Activated gamma-delta T cell treated with anti-CD3 and anti-CD28 coated beads, Interleukin-2, amount 50 U/mL, for 16 hours (primary cell): Measurements from ENCODE around the gene TMCC1.

Source experiments
- DNase-seq: peaks from one replicate; pipeline ENCODE4 v3.0.0-alpha.2; 2020; ENCODE audit warnings: low read depth

Gene TMCC1

DNA sequence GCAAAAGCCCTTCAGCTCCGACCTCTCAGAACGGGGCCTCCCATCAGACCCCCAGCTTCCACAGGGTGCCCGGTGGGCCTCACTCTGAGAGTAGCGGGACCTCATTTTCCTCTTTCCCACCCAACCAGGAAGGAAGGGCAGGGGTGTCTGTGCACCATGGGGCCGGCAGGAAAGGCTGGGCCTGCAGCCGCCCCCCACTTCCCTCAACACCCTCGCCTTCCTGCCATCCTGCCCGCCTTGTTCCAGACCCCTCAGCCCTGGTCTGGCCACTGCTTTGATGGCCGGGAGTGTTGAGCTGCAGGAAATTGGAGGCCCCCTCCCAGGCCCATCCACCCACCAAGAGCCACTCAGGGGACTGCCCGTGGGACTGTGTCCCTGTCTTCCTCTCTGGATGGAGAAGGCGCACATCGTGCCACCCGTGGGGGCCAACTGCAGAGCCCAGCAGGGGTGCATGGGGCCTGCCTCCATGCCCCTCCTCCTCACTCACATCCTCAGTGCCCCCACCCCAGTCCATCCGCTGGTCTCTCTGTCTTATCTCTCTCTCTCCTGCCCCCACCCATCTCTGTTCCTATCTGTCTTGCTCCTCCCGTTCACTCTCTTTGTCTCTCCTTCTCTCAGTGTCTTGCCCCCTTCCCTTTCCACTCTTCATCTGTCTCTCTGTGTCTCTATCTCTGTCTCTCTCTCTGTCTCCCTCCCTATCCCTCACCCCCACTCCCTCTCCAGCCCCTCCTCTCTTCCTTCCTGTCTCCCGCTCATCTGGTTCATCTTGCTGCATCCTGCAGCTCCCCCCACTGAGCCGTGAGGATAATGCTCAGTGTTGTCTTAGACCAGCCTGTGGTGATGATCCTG, 285.2 kb downstream of the TMCC1 start:
- no peak for DNase-seq

DNA sequence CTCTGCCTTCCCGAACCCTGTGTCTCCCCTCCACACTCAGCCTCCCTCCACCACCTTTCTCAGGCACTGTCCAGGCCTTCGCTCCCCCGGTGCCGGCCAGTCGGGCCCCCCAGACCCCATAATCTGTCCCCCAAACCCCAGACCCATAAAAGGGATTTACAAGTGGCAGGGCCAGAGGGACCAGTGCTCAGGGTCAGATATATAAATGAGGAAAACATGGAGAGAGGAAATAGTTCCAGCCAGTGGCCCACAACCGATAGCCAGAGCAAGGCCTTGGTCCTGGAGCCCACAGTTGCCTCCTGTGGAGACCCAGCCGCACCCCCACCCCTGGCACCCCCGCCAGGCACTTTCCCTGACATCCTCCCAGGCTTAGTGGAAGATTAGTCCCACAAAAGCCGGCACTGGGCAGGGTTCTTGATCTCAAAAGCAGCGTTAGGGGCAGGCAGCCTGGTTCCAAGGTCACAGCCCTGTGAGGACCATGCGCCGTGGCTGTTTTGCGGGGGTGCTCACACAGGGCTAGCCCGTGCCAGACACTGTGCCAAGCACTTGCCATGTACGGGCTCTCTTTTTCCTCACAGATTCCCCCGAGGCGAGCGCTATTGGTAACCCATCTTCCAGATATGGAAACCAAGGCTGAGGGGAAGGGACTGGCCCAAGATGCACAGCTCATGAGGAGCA, 286.0 kb downstream of the TMCC1 start:
- no peak for DNase-seq

DNA sequence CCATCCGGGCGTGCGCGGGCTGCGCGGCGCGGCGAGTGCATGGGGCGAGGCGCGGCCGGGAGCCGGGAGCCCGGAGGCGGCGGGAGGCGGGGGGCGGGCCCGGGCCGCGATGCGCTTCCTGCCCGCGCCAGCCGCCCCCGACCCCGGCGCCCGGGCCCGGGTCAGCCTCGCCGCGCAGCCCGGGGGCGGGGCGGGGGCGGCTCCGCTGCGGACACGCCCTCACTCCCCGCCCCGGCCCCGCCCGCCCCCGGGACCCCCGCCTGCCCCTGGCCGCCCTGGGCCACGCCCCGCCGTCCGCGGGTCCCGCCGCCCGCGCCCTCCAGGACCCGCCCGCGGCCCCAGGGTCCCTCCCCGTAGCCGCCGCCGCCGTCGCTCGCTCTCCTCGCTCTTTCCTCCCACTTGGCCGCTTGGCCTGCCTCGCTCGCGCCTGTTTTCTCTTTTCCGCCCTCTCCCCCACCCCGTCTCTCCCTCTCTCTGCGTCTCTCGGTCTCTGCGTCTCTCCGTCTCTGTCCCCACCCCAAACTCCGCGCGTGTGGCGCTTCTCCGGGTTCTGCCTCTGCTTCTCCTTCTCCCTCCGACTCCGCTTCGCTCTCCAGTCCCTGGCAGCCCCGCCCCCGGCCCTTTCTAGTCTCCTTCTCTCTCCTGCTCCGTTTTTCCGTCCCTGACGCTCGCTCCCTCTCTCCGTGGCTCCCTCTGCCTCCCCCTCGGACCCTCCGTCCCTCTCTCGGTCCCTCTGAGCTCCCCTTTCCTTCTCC, 286.7 kb downstream of the TMCC1 start, which contains the start of gene PLXND1:
Gene PLXND1, minus strand, starts transcription at position 41 of the 755 bp plus-strand sequence. Its CDS starts 37 bp downstream, at position 4.
- DNase-seq, result no peak

- no peak for DNase-seq
These were observed 287.4 kb downstream of the TMCC1 start for GRCh38 chr3:129605922-129606635.

DNA sequence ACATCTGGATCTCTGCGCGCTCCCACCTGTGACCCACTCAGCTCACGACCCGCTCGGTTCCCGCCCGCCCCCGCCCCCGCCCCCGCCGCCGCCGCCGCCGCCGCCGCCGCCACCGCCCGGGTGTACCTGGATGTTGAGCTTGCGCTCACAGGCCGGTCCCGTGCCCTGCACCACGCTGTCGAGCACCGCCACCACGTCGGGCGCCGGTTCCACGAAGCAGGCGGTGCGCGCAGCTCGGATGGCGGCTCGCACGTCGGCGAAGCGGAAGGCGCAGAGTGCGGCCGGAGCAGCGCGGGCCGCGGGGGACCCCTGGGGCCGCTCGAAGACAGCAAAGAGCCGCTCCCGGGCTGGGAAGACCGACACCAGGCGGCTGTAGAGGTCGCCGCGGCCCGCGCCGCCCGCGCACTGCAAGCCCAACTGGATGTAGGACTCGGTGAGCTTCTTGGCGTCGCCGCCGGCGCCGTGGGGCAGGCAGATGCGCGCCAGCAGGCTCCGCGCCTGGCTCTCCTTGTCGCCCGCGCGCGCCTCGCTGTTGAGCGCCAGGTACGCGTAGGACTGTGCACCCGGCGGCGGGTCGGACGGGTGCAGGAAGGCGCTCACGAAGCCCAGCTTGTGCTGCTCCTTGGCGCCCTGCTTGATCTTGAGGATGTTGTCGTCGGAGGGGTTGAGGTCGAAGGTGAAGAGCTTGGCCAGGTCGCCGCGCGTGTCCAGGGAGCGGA, 288.1 kb downstream of the TMCC1 start:
- DNase-seq, result no peak

GRCh38 chr3:129604767-129605166, 288.7 kb downstream of the TMCC1 start:
- DNase-seq, result no peak

GRCh38 chr3:129603991-129604749, 289.3 kb downstream of the TMCC1 start:
- no peak for DNase-seq

GRCh38 chr3:129603561-129603942, 290.0 kb downstream of the TMCC1 start:
- DNase-seq, result no peak

DNA sequence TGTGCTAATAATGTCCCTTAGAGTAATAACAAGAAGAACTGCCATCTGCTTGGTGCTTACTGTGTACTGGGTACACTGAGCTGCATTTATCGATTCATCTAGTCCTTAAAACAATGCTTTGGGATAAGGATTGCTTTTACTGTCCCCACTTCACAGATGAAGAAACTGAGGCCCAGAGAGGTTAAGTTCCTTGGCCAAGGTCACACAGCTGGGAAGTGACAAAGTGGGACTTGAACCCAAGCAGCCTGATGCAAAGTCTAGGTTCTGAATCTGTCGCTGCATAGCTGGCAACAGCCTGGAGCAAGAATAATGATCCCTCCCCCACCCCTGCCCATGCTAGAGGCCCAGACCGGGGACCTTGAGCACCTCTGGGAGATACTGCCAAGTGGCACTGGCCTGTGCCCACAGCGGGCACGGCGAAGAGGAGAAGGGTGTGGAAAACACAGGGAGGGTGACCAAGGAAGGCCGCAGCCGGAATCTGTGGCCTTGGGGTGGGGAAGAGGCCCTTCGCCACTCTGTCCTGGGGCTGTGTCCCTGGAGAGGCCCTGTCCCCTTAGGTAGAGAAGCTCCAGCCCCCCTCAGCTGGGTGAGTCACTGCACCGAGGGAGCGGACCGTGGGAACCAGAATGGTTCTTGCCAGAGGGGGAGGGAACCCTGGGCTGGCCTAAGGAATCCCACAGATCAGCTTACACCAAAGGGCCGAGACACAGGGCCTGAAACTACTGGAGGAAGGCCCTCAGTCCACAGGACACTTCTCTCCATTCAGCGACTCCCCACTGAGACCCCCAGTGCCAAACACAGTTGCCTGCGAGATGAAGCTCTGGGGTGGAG, 290.6 kb downstream of the TMCC1 start:
- no peak for DNase-seq

GRCh38 chr3:129602309-129602708, 291.2 kb downstream of the TMCC1 start:
- DNase-seq, result no peak

GRCh38 chr3:129601713-129602112, 291.8 kb downstream of the TMCC1 start:
- no peak for DNase-seq

DNA sequence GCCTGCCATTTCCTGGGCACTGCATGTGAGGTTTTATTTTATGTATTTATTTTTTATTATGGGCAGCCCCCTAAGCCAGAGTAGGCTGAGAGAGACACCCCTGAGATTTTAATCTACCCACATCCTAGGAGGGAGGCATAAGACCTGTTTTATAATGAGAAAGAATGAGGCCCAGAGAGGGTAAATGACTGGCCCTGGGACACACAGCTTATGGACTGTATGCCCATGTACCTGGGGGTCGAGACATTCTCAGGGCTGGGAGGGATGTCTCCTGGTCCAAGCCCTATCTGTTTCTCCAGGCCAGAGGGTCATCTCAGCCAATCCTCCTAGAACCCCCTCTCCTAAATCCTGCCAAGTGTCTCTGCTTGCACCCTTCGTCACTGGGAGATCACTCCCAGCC, 293.2 kb downstream of the TMCC1 start:
- DNase-seq, result no peak

- DNase-seq, result no peak
These were observed 293.9 kb downstream of the TMCC1 start for GRCh38 chr3:129599607-129600006.

DNA sequence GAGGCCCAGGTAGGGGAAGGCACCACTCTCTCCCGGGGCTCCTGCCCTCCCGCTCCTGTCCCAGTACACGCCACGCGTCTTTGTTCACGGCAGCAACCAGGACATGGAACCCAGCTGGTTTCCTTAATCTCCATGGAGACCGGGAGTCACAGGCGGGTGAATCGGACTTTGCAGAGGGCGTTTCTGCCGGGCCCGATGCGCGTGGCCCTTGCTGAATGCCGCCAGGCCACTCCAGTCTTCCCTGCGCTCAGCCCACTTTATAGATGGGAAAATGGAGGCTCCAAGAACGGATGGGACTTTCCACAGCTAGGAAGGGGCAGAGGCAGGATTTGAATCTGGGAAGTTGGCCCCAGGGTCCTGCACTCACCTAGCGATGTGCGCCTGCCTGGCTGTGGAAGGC, 294.4 kb downstream of the TMCC1 start:
- no peak for DNase-seq

GRCh38 chr3:129598484-129598883, 295.0 kb downstream of the TMCC1 start:
- no peak for DNase-seq

- no peak for DNase-seq
These were observed 295.5 kb downstream of the TMCC1 start for GRCh38 chr3:129598000-129598381.
